Hypothalamus (tissue), 51 donors: ENCODE measurements around the gene LRRC63.
"Not testable (repeated sequence)": the region's sequence is repeated elsewhere in the genome, so short reads cannot be mapped to it uniquely, and the experiment has no call there.

Source experiments
- DNase-seq, 51 donors: peaks; one replicate each; lab custom pipeline; 2025; lab: John Stamatoyannopoulos, UW

Gene LRRC63, protein sequence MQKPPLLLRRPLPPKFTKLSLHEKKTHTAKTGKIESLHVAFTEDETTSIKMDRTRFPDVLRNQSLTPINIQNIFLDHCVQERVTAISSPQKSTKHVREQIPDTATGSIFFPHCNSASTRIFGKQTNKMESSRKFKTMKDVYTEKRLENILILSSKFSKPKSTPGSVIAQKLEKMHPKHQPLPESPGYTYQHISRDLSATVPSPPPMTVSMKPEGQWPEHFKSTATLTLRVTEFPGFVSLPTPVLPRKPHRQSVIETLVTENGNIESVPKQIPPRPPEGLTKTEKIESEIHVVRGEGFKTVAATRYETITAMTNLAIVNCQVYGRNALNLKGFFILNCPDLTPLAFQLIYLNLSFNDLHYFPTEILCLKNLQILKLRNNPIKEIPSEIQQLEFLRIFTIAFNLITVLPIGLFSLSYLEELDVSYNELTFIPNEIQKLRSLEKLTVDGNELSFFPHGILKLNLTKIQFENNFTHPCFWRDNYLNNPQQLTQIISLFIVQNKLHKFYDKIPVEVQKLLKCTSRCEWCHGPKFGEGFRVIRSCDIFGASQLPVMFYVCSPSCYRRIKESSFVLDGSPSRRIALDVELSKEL

DNA sequence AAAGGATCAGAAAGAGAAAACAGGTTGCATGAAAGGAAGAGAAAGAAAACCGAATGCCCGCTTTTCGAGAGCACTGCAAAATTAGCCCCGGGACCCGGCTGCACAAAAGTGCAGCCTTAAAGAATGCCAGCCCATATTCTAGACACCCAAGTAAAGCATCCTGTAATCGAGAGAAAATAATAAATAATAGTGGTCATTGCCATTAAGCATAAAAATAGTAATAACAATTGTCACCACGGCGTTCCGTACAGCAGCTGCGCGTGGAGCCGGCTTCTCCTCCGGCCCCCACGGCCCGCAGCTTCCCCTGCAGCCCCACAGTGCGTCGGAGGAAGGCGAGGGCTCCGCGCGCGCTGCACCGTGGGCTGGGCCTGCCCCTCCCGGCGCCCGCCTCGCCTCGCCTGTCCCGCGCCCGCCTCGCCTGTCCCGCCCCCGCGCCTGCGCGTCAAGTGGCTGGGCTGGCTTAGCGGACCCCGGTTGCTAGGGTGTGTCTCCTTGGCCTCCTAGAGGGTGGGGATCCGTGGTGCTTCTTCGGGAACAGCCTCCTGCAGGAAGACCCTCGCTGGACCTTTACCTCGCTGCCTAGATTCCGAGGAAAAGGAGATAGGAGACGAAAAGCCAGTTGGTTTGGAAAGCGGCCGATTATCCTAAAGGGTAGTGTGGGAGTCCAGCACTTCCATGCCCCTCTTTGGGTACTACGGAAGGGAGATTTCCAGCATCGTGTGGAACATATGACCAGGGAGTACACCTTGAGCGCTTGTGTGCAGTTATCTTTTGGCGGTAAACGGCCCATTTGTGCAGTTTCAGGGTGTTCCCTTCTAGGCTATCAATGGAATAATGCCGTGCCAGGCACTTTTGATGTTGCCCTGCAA lies at the start of gene LRRC63:
LRRC63 (plus strand) TSS at position 446 of the 869 bp plus-strand sequence. CDS start 1,107 bp downstream, outside the sequence.
- DNase-seq, result peak; percentile 20 to 90 (median 70)

DNA sequence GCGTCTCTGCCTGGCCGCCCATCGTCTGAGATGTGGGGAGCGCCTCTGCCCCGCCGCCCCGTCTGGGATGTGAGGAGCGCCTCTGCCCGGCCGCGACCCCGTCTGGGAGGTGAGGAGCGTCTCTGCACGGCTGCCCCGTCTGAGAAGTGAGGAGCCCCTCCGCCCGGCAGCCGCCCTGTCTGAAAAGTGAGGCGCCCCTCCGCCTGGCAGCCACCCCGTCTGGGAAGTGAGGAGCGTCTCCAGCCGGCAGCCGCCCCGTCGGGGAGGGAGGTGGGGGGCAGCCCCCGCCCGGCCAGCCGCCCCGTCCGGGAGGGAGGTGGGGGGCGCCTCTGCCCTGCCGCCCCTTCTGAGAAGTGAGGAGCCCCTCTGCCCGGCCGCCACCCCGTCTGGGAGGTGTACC lies 49.0 kb upstream of the LRRC63 start:
- DNase-seq, result not testable (repeated sequence)

DNA sequence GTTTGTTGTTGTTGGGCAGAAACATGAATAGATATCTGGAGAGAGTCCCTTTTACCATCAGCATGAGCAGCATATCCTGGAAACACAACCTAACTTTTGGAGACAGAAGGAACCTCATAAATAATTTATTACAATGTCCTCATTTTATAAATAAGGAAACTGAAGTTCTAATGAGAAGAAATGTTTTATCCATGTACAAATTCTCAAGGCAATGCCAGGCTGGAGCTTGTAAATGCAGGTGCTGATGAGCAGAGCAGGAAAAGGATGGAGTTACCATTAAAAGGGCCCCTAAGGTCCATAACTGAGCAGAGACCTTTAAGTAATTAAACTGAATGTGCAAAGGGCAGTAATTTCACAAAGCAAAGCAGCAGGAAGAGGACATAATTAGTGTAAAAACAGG lies 47.1 kb upstream of the LRRC63 start:
- no peak for DNase-seq

DNA sequence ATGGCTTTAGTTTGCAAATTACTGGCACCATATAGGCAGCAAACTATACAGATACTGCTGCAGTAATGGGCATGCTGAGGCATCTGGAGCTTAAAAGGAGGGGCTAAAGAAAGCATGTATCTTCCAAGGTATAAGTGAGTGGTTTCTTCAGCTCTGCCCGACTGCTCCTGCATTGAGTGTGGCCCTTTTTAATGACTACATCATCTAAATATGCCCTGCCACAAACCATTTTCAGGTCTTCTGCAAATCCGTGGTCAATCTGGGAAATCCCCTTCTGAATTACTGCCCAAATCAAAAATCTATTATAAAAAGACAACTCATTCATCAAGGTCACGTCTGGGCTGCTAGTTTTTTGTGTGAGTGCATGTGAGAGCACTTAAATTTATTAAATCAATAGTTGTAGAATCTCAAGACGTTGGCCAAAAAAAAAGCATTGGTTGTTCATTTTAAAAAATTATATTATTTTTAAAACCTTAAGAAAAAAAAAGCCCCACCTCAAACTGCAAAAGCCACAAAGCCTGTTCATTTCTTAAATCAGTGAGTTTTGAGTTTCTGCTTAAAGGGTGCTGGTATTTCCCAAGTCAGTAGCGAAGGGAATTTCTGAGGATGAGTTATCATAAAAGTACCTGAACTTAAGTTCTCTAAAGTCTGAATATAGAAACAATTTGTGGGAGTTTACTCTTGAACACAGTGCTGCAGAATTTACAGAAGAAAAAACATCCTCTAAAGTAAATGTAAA lies 46.1 kb upstream of the LRRC63 start:
- no peak for DNase-seq

DNA sequence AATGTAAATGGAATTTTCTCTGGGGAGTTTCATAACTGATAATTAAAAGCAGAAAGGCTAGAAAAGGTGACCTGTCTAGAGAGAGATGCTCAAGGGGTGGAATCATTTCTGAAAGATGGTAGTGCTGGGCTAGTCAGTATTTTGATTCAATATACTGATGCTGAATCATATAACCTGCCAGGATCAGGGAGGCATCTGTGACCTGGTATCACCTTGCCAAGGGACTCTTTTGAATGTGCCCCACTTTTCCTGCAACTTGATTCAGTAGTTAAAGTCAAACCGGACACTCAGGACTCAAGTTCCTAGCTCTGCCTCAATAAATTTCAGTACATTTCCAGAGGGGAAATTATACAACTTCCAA lies 45.5 kb upstream of the LRRC63 start:
- DNase-seq, result no peak

DNA sequence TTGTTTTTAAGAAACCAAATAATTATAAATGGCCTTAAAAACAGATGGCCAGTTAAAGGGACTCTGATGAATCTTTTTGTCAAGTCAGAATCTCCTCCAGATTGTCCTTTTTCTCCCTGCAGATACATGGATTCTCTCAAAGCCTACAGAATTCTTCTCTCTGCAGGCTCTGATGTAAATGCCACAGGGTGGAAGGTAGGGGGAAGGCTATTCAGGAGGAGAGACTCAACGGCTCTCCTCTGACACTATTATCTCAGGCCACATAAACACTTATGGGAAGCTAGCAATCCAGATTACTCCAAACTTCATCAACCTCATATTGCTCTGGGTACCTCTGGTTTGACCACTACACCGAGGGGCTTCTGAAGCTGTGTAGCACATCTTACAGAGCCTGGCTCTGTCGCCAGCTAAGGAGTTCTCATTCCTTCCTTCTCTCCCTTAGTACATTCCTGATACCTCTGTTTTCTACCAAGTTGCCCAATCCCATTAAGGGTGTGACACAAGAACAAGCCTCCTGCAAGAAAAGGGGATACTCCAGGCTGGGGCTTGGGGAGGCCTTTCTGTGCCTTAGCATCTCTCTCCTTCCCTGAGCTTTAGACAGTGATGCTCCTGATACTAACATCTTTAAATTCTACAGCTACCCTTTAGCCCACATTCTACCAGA lies 44.6 kb upstream of the LRRC63 start:
- DNase-seq, result no peak

DNA sequence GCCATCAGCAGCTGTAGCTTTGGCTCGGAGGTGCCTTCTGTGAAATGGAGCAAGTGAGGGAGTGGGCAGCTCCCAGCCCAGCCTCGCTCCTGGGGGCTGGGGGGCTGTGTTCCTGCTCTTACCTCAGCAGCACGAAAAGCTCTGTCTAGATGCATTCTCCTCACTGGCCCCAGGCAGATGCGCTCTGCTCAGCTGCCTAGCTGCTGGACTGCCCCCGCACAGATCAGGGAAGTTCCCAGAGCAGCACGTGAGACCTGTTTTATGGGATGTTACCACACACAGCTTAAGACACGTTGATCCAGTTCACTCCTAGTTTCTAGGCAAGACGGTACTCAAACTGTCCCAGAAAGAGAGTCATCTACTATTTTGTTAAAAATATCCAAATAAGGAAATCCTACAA lies 43.4 kb upstream of the LRRC63 start:
- no peak for DNase-seq

DNA sequence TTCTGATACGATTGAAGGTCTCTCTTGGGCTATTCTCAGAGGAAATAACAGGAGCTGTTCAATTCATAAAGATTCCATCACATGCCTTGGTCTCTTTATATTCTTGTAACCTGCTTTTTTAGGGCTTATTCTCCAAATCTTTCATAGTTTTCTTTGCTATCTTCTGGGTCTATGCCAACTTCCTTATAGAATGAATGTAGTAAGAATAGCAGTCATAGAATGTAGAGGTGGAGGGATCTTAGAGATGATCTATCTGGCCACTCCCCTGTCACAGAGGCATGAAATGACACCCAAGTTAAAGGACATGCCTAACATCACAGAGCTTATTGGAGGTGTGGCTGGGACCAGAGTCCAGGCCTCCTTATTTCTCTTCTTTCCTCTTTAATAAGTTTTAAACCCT lies 42.9 kb upstream of the LRRC63 start:
- DNase-seq, result no peak

DNA sequence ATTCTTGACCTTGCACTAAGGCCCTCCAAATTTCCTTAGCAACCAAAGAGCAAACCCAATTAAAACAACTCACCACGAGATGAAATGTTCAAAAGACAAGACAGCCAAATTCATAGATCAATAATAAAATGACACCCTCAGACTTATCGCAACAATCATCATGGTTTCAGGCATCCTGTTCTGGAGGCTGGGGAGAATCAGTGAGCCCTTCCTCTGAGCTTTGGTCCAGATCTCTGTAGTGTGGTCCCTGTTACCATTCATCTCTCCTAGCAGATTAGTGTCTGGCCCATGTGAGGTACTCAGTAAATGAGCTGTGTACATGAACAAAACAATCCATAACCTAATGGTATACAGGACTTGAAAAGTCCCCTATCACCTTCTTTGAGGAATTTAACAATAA lies 42.0 kb upstream of the LRRC63 start:
- DNase-seq, result no peak

DNA sequence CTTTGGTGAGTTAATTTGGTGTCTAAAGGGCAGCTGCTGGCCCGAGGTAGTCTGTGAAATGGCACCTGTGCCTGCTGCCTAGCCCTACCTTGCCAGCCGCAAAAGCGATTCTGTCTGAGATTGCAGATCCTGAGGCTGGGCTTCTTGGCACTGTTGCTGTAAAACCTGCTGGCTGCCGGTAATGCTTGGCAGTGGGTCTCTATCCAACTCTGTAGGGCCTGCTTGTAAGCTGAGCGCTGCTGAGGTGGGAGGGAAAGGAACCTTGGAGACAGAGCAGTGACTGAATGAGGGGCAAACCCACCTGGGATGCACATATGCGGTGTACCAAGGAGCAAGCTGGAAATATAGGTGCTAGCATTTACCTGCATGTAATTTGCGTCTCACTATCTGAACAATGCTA lies 41.5 kb upstream of the LRRC63 start:
- no peak for DNase-seq

DNA sequence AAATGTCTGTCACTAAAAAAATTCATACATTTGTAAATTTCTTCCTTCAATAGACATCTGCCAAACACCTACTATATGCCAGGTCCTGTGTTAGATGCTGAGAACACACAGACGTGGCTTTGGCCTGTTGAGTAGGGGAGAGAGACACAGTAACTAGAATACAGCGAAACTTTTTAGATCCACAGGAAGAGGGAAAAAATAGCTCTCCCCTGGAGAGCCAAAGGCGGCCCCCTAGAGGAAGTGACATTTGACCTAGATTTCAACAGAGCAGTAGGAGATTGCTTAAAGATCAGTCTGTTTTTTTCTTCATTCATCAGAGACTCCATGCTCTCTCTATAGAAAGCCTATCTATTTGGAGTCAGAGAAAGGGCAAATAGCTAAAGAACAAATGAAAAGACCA lies 41.0 kb upstream of the LRRC63 start:
- DNase-seq, result no peak

DNA sequence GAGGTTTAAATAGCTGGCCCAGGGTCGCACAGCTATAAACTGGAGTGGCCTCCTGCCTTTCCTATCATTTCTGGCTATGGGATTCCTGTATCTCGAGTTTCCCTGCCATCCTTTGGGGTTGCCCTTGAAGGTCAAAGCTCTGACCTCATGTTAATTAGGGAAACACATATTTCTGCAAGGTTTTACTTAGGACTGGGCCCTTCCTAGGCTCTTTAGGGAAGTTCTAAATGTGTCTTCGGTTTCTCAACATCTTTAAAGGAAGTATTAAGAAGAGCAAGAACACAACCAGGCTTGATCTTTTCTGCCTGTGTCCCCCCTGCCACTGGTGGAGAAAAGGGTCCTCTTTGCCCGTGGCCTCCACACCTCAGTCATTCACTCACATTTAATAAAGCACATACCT lies 40.5 kb upstream of the LRRC63 start:
- no peak for DNase-seq

DNA sequence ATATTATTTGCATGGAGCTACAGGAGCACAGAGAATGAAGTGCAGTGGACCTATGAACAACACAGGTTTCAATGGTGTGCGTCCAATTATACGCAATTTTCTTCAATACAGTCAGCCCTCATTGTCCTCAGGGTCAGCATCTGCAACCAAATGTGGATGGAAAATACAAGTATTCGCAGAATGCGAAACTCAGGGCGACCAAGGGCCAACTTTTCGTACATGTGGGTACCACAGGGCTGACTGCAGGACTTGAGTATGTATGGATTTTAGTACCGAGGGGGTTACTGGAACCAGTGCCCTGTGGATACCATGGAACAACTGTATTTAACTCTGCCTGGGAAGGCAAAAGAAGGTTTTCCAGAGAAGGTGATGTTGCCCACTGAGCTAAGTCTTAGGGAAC lies 40.0 kb upstream of the LRRC63 start:
- no peak for DNase-seq

DNA sequence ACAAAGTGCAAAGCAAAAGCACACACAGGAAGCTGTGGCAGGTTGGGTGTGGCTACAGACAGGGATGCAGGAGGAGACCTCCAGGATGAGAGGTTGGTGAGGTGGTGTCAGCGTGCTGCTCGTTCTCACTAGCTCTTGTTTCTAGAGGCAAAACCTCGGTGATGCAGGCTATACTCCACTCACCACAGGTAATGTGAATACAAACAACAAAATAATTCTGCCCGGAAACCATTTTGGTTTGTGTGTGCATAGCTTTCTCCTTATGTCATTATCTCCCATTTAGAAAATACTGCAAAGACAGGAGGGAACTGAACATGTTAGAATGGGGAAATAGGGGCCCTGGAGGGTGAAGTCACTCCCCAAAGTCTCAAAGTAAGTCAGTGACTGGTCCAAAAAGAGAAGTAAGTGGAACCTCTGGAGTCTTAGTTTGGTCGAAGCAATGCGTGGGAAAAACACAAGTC lies 39.2 kb upstream of the LRRC63 start:
- peak in 1 of 51 donors; percentile 2 for DNase-seq

DNA sequence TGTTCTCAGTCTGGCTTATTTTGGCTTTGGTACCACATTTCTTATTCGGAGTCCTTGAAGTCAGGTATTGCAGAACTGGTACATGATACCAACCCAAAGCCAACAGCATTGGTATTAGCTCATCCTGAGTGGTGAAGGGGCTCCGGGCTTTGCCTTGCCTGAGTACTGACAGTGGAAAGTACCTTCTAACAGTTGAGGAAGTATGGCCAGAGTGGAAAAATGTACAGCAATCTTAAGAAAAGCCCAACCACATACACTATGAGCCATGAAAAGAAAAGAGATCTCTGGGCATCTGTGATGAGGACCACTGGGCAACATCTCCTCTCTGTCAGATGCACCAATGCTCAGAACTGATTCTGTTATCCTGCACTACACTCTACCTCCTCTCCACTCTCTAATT lies 38.1 kb upstream of the LRRC63 start:
- DNase-seq, result no peak

DNA sequence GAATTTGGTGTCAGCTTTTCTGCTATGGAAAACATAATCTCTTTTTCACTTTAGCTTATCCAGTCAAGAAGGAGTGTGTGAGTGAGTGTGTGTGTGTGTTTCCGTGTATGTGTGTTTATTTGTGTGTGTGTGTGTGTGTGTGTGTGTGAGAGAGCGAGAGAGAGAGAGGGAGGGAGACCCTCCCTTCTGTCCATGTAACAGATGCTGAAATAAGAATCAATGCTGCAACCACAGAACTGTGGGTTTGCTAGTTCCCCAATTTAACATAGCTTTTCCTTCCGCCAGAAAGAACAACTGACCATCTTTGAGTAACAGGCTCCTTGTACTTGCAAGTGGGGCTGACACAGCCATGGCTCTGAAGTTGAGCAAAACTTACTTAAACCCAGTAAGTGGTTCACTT lies 35.0 kb upstream of the LRRC63 start:
- DNase-seq, result peak in 1 of 51 donors; percentile 6

DNA sequence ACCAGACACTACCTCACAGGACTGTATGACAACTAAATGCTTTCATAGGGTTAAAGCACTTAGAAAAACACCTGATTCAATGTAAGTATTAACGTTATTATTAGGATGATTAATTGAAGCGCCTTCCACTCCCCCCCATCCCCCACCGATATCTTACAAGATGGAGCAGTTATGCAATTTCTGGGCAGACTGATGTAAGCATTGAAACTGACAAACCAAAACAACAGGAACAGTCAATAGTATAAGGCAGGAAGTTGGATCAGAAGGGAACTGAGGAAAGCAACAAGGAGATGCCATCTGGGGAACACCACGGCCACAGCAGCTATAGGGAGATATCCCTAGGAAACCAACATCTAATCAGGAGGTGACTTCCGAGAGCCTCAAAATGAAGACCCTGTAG lies 33.6 kb upstream of the LRRC63 start:
- peak in 1 of 51 donors; percentile 9 for DNase-seq

DNA sequence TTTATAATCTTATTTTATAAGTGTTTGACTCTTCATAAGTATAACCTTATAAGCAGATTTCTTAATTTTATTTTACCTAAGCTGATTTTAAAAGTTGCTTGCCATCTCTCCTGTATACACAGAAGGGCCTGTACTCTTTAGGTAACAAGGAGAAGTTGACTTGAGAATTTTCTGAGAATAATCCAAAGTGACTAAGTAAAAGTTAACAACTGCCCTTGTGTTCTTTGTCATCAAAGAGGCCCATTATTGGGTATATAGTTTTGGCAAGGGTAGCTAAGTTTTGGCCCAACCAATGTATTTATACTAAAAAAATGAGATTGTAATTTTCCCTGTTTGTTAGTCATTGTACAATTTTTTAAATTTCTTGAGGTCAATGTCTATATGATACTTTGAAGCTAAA lies 32.9 kb upstream of the LRRC63 start:
- no peak for DNase-seq

DNA sequence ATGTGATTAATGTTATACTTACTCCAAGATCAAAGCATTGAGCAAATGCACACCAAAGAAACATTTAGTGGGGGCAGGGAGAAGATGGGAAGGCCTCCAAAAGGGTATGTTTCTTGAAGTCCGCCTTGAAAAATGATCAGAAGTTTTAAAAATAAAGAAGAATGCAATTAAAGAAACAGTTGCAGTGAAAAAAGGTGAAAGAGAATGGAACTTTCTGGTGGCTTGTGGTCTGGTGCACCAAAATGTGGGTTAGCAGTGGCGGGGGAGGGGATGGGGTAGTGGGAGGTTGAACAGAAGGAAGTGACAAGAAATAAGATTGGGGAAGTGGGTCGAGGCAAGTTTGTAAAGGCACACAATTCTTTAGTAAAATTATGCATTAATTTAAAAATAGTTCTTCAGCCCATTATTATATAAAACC lies 32.2 kb upstream of the LRRC63 start:
- DNase-seq, result peak in 3 of 51 donors; percentile 4 to 17 (median 7)
